Epithelial cell of prostate (primary cell): ENCODE measurements around the gene KDM4F.
A peak's percentile ranks its signal among the peaks of the same experiment; 100 is the strongest.

Experiments used
- DNase-seq: peaks from one replicate; pipeline ENCODE4 v3.0.0-alpha.2; 2011; ENCODE audit warnings: low read depth, low spot score
- H3K27ac ChIP-seq: fragments of 450-650 bp; 2 replicates; pipeline ENCODE4 v1.5.1; 2017; ENCODE audit warnings: mild to moderate bottlenecking

The KDM4F gene

GRCh38 chr11:95088946-95089619 lies 39.9 kb downstream of the KDM4F start:
- no peak for DNase-seq
- peak overlapping the region; percentile 59 for H3K27ac ChIP-seq

- peak within 1 kb of the TSS; percentile 59 for H3K27ac ChIP-seq
- DNase-seq, result no peak
These were observed 40.7 kb downstream of the KDM4F start, which contains the start of gene ENDOD1 for GRCh38 chr11:95089620-95090542. Gene ENDOD1, plus strand, starts transcription at chr11:95089846. Its CDS starts 82 bp downstream, at chr11:95089928.

DNA sequence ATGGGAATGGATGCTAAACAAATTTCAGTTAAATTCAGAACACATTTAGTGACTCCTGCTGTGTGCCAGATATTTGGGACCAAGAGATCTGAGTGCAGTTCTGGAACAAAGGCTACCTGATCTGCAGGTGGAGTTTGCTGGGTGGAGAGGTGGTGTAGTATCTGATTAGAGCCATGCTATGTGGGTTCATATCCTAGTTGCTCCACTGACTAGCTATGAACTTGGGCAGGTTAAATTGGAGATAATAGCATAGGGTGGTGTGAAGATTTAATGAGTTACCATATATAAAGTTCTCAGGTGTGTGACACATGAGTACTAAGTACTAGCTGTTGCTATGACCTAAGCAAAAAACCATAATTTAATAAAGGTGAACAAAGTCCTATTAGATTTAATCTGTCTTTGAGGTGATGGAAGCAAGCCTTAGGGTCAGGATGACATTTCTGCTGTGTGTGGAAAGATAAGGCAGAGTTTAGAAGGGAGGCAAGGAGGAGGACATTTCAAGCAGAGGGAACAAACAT lies 42.5 kb downstream of the KDM4F start:
- DNase-seq, result no peak
- H3K27ac ChIP-seq, result no peak overlapping the region

DNA sequence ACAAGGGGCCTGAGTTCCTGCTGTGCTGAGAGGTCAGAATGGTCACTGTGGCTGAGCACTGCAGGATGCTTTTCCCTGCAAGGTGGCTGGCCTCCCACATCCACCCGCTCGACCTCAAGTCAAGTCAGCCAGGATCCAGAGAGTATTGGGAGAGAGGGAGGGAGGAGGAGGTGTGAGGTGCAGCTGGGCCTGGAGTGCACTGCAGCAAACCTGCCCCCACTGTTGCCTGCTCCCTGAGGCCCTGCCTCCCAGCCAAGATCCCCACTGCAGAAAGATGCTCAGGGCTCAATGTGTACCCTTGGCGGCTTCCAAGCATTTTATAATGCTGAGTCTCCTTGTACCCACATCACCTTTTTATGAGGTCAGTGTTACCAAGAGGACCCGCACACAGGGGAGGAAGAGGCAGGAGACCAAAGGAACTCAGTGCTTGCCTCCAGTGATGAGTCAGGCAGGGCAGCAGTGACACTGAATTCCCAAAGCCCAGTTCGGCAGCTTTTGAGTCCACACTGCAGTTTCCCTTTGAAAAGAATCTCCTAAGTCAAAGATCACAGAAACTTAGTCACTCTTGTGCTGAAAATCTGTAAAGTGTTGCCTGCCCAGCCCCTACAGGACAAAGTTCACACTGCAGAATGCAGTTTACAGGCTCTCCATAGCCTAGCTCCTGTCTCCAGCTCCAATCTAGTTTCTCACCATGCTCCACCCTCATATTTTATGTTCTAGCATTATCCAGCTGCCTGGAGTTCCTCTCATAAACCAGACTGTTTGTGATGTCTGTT lies 43.5 kb downstream of the KDM4F start:
- no peak for DNase-seq
- H3K27ac ChIP-seq, result peak overlapping the region; percentile 24

DNA sequence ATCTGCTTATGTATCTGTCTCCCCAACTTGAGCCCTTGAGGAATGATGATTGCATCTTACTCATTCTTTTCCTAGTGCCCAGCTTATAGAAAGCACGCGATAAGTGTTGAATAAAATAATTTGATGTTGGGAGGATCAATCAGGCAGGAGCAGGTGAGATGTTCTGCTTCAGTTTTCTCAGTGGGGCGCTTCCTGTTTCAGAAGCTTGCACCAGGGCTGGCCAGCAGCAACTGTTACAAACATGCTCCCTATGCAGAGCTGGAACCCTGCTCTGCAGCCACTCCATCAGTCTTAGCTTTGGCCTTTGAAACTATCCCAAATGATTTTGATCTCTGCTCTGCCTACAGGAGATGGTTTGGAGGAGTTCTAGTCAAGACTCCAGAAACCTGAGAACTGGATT lies 44.3 kb downstream of the KDM4F start:
- no peak for DNase-seq
- peak overlapping the region; percentile 24 for H3K27ac ChIP-seq

DNA sequence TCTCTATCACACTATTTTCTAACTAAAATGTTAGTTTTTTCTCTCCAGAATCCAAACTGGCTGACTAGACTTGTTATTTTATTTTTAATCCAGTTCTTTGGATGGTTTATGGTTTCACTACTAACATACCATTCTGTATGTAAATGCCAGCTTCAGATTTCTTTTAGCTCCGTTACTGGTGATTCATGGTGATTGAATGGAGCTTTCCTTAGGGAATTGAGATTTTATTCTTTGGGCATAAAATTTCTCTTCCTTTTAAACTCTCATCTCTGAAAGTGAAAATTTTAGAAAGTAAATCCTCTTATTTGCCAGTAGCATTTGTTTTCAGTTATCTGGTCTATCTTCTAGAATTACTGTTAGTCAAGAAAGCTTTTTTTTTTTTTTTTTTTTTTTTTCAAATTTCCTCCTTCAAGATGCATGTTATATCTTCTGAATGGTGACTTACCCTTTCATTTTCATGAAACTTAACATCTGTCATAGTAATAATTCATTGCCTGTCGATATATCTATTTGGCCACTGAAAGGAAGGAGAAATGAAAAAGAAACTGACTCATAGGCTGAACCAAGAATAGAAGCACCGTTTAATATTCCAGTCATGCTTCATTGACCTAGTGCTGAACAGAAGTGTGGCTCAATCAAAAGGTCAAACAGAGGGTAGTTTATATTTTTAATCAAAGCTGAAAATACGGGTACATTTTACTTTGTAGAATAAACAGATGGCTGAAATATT lies 46.8 kb downstream of the KDM4F start:
- no peak for DNase-seq
- no peak overlapping the region for H3K27ac ChIP-seq

- DNase-seq, result no peak
- no peak overlapping the region for H3K27ac ChIP-seq
These were observed 48.0 kb downstream of the KDM4F start for GRCh38 chr11:95097209-95097608.

- H3K27ac ChIP-seq, result no peak overlapping the region
- no peak for DNase-seq
These were observed 49.6 kb downstream of the KDM4F start for GRCh38 chr11:95098826-95099225.

DNA sequence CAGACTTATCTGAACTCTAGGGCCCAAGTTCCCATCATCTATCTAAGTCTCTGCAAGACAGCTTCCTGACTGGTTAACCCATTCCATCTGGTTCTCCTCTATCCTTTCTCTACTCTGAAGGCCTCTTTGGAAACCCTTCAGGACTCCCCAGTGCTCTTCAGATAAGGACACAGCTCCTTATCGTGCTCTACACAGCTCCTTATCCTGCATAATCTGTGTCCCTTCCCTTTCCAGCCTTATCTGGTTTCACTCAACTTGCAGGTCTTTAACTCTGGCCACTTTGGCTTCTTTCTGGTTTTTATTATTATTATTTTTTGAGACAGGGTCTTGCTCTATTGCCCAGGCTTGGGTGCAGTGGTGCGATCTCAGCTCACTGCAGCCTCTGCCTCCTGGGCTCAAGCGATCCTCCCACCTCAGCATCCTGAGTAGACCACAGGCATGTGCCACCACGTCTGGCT lies 51.0 kb downstream of the KDM4F start:
- no peak overlapping the region for H3K27ac ChIP-seq
- no peak for DNase-seq
